Measurements from ENCODE around the gene ATP2C1. TPM values are rescaled to one million over a fixed set of nuclear protein-coding genes. Genes with fewer than 3 reads are reported as not detected.

The ATP2C1 gene
- total and polyA plus RNA-seq, 2 experiments from 2014 or later, result 28.1 to 75.7 TPM

- no peak overlapping the region for H3K4me2 ChIP-seq
- ATAC-seq (no peak), DNase-seq (ENCODE audit: low spot score) (no peak)
- no peak overlapping the region for H3K4me3 Mint-ChIP-seq
- TF ChIP-seq REST (IDR thresholded peaks at IDR 0.05; ENCODE audit: unreplicated experiment) (no peak), EZH2phosphoT487 (IDR thresholded peaks at IDR 0.05; ENCODE audit: unreplicated experiment) (no peak), CREB1 (CRISPR knock-in tag; IDR thresholded peaks at IDR 0.05; ENCODE audit: low read depth) (no peak), NANOG (IDR thresholded peaks at IDR 0.05; ENCODE audit: borderline replicate concordance) (no peak), STAT1 (IDR thresholded peaks at IDR 0.05; ENCODE audit: unreplicated experiment) (no peak), JUNB (IDR thresholded peaks at IDR 0.05; ENCODE audit: unreplicated experiment) (no peak), ZNF462 (CRISPR knock-in tag; IDR thresholded peaks at IDR 0.05) (no peak), ETS1 (IDR thresholded peaks at IDR 0.05) (no peak), CTCF (conservative IDR thresholded peaks at IDR 0.05; ENCODE audit: low read depth in 2 of 2) (no peak), ZNF114 (CRISPR knock-in tag; IDR thresholded peaks at IDR 0.05) (no peak), ZNF331 (CRISPR knock-in tag; IDR thresholded peaks at IDR 0.05; ENCODE audit: low read depth) (no peak), POLR2AphosphoS5 (IDR thresholded peaks at IDR 0.05; ENCODE audit: low read depth) (no peak), EZH2 (IDR thresholded peaks at IDR 0.05; ENCODE audit: low read depth, unreplicated experiment) (no peak)
- no peaks in the 10 kb centered on the region for H3K4me1 Mint-ChIP-seq
- no peaks in the 10 kb centered on the region for H3F3A ChIP-seq (replicated peaks; ENCODE audit: low read depth)
- H3K27me3 Mint-ChIP-seq (ENCODE audit: insufficient read depth, low read depth, poor library complexity), result no peaks in the 10 kb centered on the region
- H3K27ac ChIP-seq (ENCODE audit: low read depth), result no peak overlapping the region
- peaks cover 5% of the 10 kb centered on the region; the same call in 2 of the 3 replicates for H3K36me3 Mint-ChIP-seq (ENCODE audit: low read depth)
- H4K20me1 ChIP-seq (replicated peaks; ENCODE audit: insufficient read depth), result no peaks in the 10 kb centered on the region
- H3K4me1 ChIP-seq (ENCODE audit: insufficient read depth), result no peaks in the 10 kb centered on the region
- H3K9me3 Mint-ChIP-seq, result peaks cover 18% of the 10 kb centered on the region; the same call in 2 of the 3 replicates
- no peaks in the 10 kb centered on the region for H3K36me3 ChIP-seq (ENCODE audit: insufficient read depth)
- no peak overlapping the region for H2AFZ ChIP-seq
- H3K9me2 ChIP-seq (ENCODE audit: insufficient read depth), result no peaks in the 10 kb centered on the region
- H3K27ac Mint-ChIP-seq, result no peak overlapping the region
- H3K4me3 ChIP-seq, result no peak overlapping the region
- H3K79me2 ChIP-seq (replicated peaks; ENCODE audit: insufficient read depth), result no peaks in the 10 kb centered on the region
- no peaks in the 10 kb centered on the region for H3K27me3 ChIP-seq (ENCODE audit: insufficient read depth)
These were observed 27.6 kb upstream of the ATP2C1 start for GRCh38 chr3:130866327-130866726.

Measured in GM23338 (cell line).